Measurements from ENCODE around the gene TOMT.

- TF ChIP-seq EZH2 (IDR thresholded peaks at IDR 0.05; ENCODE audit: borderline replicate concordance, insufficient read depth, low read length, poor library complexity, severe bottlenecking), result no peak
- TF ChIP-seq CTCF (IDR thresholded peaks at IDR 0.05; ENCODE audit: poor library complexity, severe bottlenecking), result no peak
- TF ChIP-seq RAD21 (conservative IDR thresholded peaks at IDR 0.05), result no peak
- TF ChIP-seq SMC3 (conservative IDR thresholded peaks at IDR 0.05; ENCODE audit: poor library complexity), result no peak
Observed at GRCh38 chr11:72081821-72082453, 23.8 kb upstream of the TOMT start.

Measured in neural cell (in vitro differentiated cells).